Gastrocnemius medialis (tissue), 4 donors: ENCODE data around the gene SRP19. TPM values are rescaled to one million over a fixed set of nuclear protein-coding genes. Genes with fewer than 3 reads are reported as not detected.

Experiments
- ATAC-seq, 2 donors: fragments of 150-250 bp; one replicate each; pipeline ENCODE4 v1.9.1; 2016
- DNase-seq, 2 donors: peaks; one replicate each; pipeline ENCODE4 v3.0.0-alpha.2; 2019
- H3K27ac ChIP-seq, 4 donors: fragments of 200-600 bp; sonication (generic); 1 replicate in 1 of 4; 2 replicates in 3 of 4; pipeline ENCODE4 v1.5.1; 2016 to 2018; ENCODE audit warnings: mild to moderate bottlenecking in 2 of 4, moderate library complexity in 1 of 4
- H3K27me3 ChIP-seq, 3 donors: fragments of 200-600 bp; sonication (generic) in 2 of 3; 1 replicate in 1 of 3; 2 replicates in 2 of 3; pipeline versions ENCODE4 v1.5.1 to v1.6.0; 2016 to 2019; ENCODE audit warnings: mild to moderate bottlenecking in 1 of 3, moderate library complexity in 1 of 3
- H3K36me3 ChIP-seq, 2 donors: fragments of 200-600 bp; sonication (generic) in 1 of 2; one replicate each; pipeline ENCODE4 v1.5.1; 2017 to 2018
- H3K4me1 ChIP-seq, 2 donors: fragments of 200-600 bp; sonication (generic) in 1 of 2; one replicate each; pipeline ENCODE4 v1.5.1; 2016 to 2017; ENCODE audit warnings: mild to moderate bottlenecking in 2 of 2
- H3K4me3 ChIP-seq, 4 donors: fragments of 200-600 bp; sonication (generic) in 3 of 4; 1 replicate in 1 of 4; 2 replicates in 3 of 4; pipeline ENCODE4 v1.5.1; 2016 to 2019; ENCODE audit warnings: mild to moderate bottlenecking in 2 of 4
- H3K9me3 ChIP-seq, 3 donors: fragments of 200-600 bp; sonication (generic) in 2 of 3; 1 replicate in 1 of 3; 2 replicates in 2 of 3; pipeline ENCODE4 v1.5.1; 2016 to 2019
- CTCF ChIP-seq, 5 experiments: fragments of 450-650 bp in 3 of 5; fragments of 200-600 bp in 2 of 5; sonication (generic) in 2 of 5; IDR thresholded peaks in 4 of 5; conservative IDR thresholded peaks in 1 of 5; 1 replicate in 4 of 5; 2 replicates in 1 of 5; pipeline ENCODE4 v1.5.1; 2016 to 2019; ENCODE audit warnings: antibody characterized with exemption in 5 of 5, mild to moderate bottlenecking in 3 of 5, moderate library complexity in 3 of 5
- POLR2A ChIP-seq, 2 donors: fragments of 450-650 bp; IDR thresholded peaks; one replicate each; pipeline ENCODE4 v1.6.1; 2017; ENCODE audit warnings: antibody characterized with exemption in 2 of 2, mild to moderate bottlenecking in 2 of 2, moderate library complexity in 2 of 2
- in situ Hi-C, 4 donors: fragments of 200-750 bp; cut with MboI; loops; one replicate each; pipeline versions ENCODE4 v1.15.0 to v1.8.0; 2017; ENCODE audit warnings: low sequenced_read_pairs in 4 of 4
- intact Hi-C: fragments of 100-400 bp; cut with DNase I; formaldehyde crosslinking; loops from one replicate; pipeline ENCODE4 v1.15.1; 2023; ENCODE audit warnings: low total_unique reads
- total RNA-seq, 4 donors: library from RNA; depleted of rRNA; stranded (reverse); fragments of >200 nt; gene quantifications; one replicate each; pipeline versions ENCODE4 v1.1.0 to v1.2.3, GENCODE V29; 2016

The SRP19 gene
- total RNA-seq, 4 donors from 2014 or later: 40.4 to 63.8 (median 55.0) TPM

GRCh38 chr5:112878760-112879159, 17.7 kb downstream of the SRP19 start:
- intact Hi-C loops (no loop called here), in situ Hi-C loops (no loop called here)
- H3K4me3 ChIP-seq: no peak overlapping the region
- no peaks in the 10 kb centered on the region for H3K27me3 ChIP-seq
- H3K36me3 ChIP-seq: peaks cover 0 to 40% of the 10 kb centered on the region in 2 donors
- no peak for ATAC-seq
- TF ChIP-seq POLR2A (IDR thresholded peaks at IDR 0.05) (no peak), CTCF (IDR thresholded peaks at IDR 0.05 in 4 of 5, conservative IDR thresholded peaks at IDR 0.05 in 1 of 5) (no peak)
- peaks cover 4 to 14% of the 10 kb centered on the region in 2 donors for H3K4me1 ChIP-seq
- no peak for DNase-seq
- H3K27ac ChIP-seq: peak overlapping the region in 3 of 4 donors; percentile 3 to 46 (median 8)
- H3K9me3 ChIP-seq: no peaks in the 10 kb centered on the region

- Histone ChIP-seq H3K4me1 (peaks cover 4 to 14% of the 10 kb centered on the region in 2 donors), H3K36me3 (peaks cover 0 to 53% of the 10 kb centered on the region in 2 donors), H3K4me3 (no peak overlapping the region), H3K27me3 (no peaks in the 10 kb centered on the region), H3K27ac (peak overlapping the region in 3 of 4 donors; percentile 2 to 42 (median 15)), H3K9me3 (no peaks in the 10 kb centered on the region)
- no peak for TF ChIP-seq CTCF (IDR thresholded peaks at IDR 0.05 in 4 of 5, conservative IDR thresholded peaks at IDR 0.05 in 1 of 5)
- no peak for TF ChIP-seq POLR2A (IDR thresholded peaks at IDR 0.05)
- ATAC-seq (peak in 1 of 2 donors; percentile 68), DNase-seq (no peak)
- in situ Hi-C loops: no loop called here
- intact Hi-C loops: no loop called here
These were observed 19.3 kb downstream of the SRP19 start for GRCh38 chr5:112880219-112880964.

GRCh38 chr5:112883192-112883591, 22.1 kb downstream of the SRP19 start:
- ATAC-seq: no peak
- intact Hi-C loops: no loop called here
- Histone ChIP-seq H3K36me3 (peaks cover 0 to 64% of the 10 kb centered on the region in 2 donors), H3K4me3 (no peak overlapping the region), H3K9me3 (no peaks in the 10 kb centered on the region), H3K4me1 (peaks cover 4 to 14% of the 10 kb centered on the region in 2 donors), H3K27ac (no peak overlapping the region), H3K27me3 (no peaks in the 10 kb centered on the region)
- DNase-seq: no peak
- in situ Hi-C loops: no loop called here
- TF ChIP-seq POLR2A (IDR thresholded peaks at IDR 0.05) (no peak), CTCF (IDR thresholded peaks at IDR 0.05 in 4 of 5, conservative IDR thresholded peaks at IDR 0.05 in 1 of 5) (no peak)

- Histone ChIP-seq H3K27me3 (no peaks in the 10 kb centered on the region), H3K36me3 (peaks cover 0 to 53% of the 10 kb centered on the region in 2 donors), H3K9me3 (no peaks in the 10 kb centered on the region), H3K4me3 (no peak overlapping the region), H3K27ac (no peak overlapping the region), H3K4me1 (peaks cover 0 to 6% of the 10 kb centered on the region in 2 donors)
- DNase-seq (no peak), ATAC-seq (no peak)
- intact Hi-C loops (no loop called here), in situ Hi-C loops (no loop called here)
- TF ChIP-seq POLR2A (IDR thresholded peaks at IDR 0.05) (no peak), CTCF (IDR thresholded peaks at IDR 0.05 in 4 of 5, conservative IDR thresholded peaks at IDR 0.05 in 1 of 5) (no peak)
These were observed 23.9 kb downstream of the SRP19 start for GRCh38 chr5:112885001-112885400.
